Esophagus muscularis mucosa (tissue), 4 donors: ENCODE measurements around the gene WWOX.

Source experiments
- CTCF ChIP-seq, 3 experiments: fragments of 200-600 bp in 2 of 3; fragments of 450-650 bp in 1 of 3; sonication (generic) in 2 of 3; IDR thresholded peaks; one replicate each; pipeline ENCODE4 v1.5.1; 2017 to 2019; ENCODE audit warnings: antibody characterized with exemption in 3 of 3, mild to moderate bottlenecking in 2 of 3, moderate library complexity in 1 of 3
- EP300 ChIP-seq: sonication (generic); formaldehyde crosslinking; IDR thresholded peaks from one replicate; pipeline ENCODE4 v1.6.1; 2017; ENCODE audit warnings: antibody characterized with exemption
- POLR2A ChIP-seq: fragments of 450-650 bp; IDR thresholded peaks from one replicate; pipeline ENCODE4 v1.6.1; 2017; ENCODE audit warnings: antibody characterized with exemption, moderate library complexity, mild to moderate bottlenecking, low read depth
- POLR2AphosphoS5 ChIP-seq, 2 donors: sonication (generic); formaldehyde crosslinking; IDR thresholded peaks; one replicate each; pipeline ENCODE4 v1.6.1; 2017; ENCODE audit warnings: antibody characterized with exemption in 2 of 2

GRCh38 chr16:78694414-78694813 is 595.0 kb downstream of the WWOX start:
- TF ChIP-seq CTCF (IDR thresholded peaks at IDR 0.05) (no peak), POLR2A (no peak), EP300 (no peak), POLR2AphosphoS5 (IDR thresholded peaks at IDR 0.05) (no peak)
